Memory B cell (primary cell): ENCODE data around the gene WDFY3.

Experiments
- ATAC-seq: fragments of 150-1000 bp; cut with Tn5 transposase; 2 replicates; pipeline ENCODE4 v1.10.0; 2021; ENCODE audit warnings: low read depth, mild to moderate bottlenecking, moderate library complexity
- DNase-seq, 2 donors: peaks; one replicate each; pipeline ENCODE4 v3.0.0; 2022; ENCODE audit warnings: low spot score in 2 of 2
- H3K27ac Mint-ChIP-seq: one replicate; pipeline ENCODE4 v1.8.0; 2022; ENCODE audit warnings: mild to moderate bottlenecking, moderate library complexity, mixed read lengths
- H3K27me3 Mint-ChIP-seq: one replicate; pipeline ENCODE4 v1.8.0; 2022; ENCODE audit warnings: mixed read lengths
- H3K36me3 Mint-ChIP-seq: one replicate; pipeline ENCODE4 v1.8.0; 2022; ENCODE audit warnings: mild to moderate bottlenecking, mixed read lengths
- H3K4me1 Mint-ChIP-seq: one replicate; pipeline ENCODE4 v1.8.0; 2022; ENCODE audit warnings: mixed read lengths
- H3K4me3 Mint-ChIP-seq: one replicate; pipeline ENCODE4 v1.8.0; 2022; ENCODE audit warnings: mild to moderate bottlenecking, moderate library complexity, mixed read lengths
- H3K9me3 Mint-ChIP-seq: one replicate; pipeline ENCODE4 v1.8.0; 2022; ENCODE audit warnings: mixed read lengths

Gene WDFY3

DNA sequence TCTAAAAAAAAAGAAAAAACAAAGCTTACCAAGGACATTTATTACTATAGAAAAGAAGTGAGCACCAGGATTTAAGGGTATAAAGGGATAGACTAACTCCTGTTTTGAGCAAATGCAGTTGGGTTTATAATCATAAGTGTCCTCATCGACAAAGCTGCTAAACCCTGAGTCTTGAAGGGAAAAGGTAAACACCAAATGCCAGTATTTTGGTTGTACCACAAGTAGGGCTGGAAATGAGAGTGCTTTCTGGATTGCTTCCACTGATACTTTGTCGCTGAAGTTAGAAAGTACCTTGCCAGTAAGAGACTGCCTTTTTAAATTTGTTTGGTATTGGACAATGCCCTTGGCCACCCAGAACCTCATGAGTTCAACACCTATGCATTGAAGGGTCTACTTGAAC, 53.7 kb downstream of the WDFY3 start:
- ATAC-seq (no peak), DNase-seq (no peak)
- H3K27me3 Mint-ChIP-seq = peaks cover 1% of the 10 kb centered on the region
- H3K9me3 Mint-ChIP-seq = no peaks in the 10 kb centered on the region
- no peaks in the 10 kb centered on the region for H3K36me3 Mint-ChIP-seq
- H3K4me3 Mint-ChIP-seq = no peak overlapping the region
- no peaks in the 10 kb centered on the region for H3K4me1 Mint-ChIP-seq
- H3K27ac Mint-ChIP-seq = no peak overlapping the region

DNA sequence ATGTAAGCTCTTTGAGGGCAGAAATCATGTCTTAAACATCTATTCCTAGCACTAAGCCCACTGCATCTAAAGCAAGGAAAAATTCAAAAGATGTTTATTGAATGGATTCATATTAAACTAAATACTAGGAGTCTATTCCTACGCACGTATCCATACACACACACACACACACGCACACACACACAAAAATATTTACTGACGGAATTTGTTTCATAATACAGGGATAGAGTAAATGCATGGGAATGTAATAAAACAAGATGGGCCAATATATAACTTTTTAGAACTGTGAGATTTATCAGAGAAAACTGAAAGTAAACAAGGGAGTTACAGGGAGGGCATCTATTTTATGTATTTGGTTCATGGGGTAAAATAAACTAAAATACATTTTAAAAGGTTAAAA, 57.6 kb downstream of the WDFY3 start:
- no peak overlapping the region for H3K4me3 Mint-ChIP-seq
- no peak overlapping the region for H3K27ac Mint-ChIP-seq
- no peak for ATAC-seq
- peaks cover 6% of the 10 kb centered on the region for H3K27me3 Mint-ChIP-seq
- peaks cover 1% of the 10 kb centered on the region for H3K9me3 Mint-ChIP-seq
- DNase-seq = no peak
- no peaks in the 10 kb centered on the region for H3K4me1 Mint-ChIP-seq
- H3K36me3 Mint-ChIP-seq = no peaks in the 10 kb centered on the region

DNA sequence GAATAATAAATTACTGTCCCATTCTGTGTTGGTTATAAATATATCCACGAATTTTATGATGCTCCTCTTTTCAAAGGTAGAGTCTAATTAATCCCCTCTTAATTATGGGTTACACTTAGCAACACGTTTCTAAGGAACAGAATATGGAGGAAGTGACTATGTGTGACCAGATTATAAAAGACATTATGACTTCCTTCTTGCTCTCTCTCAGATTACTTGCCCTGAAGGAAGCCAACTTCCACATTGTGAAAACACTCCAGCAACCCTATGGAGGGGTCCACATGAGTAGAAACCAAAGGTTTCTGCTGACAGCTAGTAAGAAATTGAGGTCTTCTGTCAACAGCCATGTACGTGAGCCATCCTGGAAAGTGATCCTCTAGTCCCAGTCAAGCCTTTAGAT, 59.3 kb downstream of the WDFY3 start:
- Mint-ChIP-seq H3K27me3 (peaks cover 6% of the 10 kb centered on the region), H3K4me3 (no peak overlapping the region), H3K4me1 (no peaks in the 10 kb centered on the region), H3K36me3 (no peaks in the 10 kb centered on the region), H3K27ac (no peak overlapping the region), H3K9me3 (peaks cover 1% of the 10 kb centered on the region)
- no peak for ATAC-seq
- DNase-seq = no peak

DNA sequence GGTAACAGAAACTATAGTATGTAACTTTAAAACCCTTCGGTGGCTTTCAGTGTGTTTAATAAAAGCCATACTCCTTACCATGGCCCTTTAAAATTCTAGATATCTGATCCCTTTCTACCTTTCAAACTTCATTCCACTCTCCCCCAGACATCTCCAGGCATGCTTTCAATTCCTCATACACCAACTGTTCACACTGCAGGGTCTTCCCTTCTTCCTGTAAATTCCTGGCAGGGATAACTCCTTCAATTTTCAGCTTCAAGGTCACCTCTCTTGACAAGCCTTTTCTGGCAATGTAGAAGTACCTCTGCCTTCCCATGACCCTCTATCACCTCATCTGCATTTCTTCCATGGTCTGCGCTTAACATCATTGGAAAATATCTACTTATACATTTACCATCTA, 60.8 kb downstream of the WDFY3 start:
- no peak overlapping the region for H3K4me3 Mint-ChIP-seq
- peaks cover 6% of the 10 kb centered on the region for H3K27me3 Mint-ChIP-seq
- H3K27ac Mint-ChIP-seq = no peak overlapping the region
- peaks cover 1% of the 10 kb centered on the region for H3K9me3 Mint-ChIP-seq
- DNase-seq (no peak), ATAC-seq (no peak)
- H3K4me1 Mint-ChIP-seq = no peaks in the 10 kb centered on the region
- no peaks in the 10 kb centered on the region for H3K36me3 Mint-ChIP-seq

DNA sequence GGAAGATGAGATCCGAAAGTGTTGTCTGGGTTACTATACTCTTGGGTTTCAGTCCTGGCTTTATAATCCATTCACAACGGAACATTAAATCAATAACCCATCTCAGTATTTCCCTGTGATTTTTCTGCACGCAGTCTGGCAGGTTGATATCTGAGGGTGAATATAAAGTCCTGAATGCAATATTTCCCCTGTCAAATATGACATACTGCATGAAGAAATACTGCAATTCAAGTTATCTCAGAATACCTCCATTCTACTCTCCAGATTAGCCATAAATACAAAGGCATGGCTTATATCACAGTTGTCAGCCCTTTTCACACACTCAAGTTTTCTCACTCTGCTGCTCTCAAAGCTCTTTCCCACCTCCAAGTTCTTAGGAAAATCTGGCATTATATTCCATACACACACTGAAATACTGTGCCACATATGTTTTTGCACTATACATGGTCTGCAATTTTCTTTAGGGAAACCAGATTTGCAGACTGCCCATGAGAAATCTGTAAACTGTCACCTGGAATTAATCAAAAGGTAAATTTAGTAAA, 64.7 kb downstream of the WDFY3 start:
- Mint-ChIP-seq H3K27ac (no peak overlapping the region), H3K9me3 (peaks cover 1% of the 10 kb centered on the region), H3K27me3 (peaks cover 3% of the 10 kb centered on the region), H3K4me3 (no peak overlapping the region), H3K36me3 (no peaks in the 10 kb centered on the region), H3K4me1 (no peaks in the 10 kb centered on the region)
- ATAC-seq (no peak), DNase-seq (no peak)

DNA sequence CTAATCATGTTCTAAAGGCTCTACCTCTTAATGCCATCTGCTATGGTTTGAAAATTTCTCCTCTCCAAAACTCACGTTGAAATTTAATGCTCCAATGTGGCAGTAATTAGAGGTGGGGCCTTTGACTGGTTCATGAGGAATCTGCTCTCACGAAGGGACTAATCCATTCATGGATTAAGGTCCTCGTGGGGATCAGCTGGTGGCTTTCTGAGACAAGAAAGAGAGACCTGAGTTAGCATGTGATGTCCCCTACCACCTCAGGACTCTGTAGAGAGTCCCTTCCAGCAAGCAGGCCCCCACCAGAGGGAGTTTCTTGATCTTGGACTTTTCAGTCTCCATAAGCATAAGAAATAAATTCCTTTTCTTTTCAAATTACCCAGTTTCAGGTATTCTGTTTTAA, 65.3 kb downstream of the WDFY3 start:
- DNase-seq = no peak

DNA sequence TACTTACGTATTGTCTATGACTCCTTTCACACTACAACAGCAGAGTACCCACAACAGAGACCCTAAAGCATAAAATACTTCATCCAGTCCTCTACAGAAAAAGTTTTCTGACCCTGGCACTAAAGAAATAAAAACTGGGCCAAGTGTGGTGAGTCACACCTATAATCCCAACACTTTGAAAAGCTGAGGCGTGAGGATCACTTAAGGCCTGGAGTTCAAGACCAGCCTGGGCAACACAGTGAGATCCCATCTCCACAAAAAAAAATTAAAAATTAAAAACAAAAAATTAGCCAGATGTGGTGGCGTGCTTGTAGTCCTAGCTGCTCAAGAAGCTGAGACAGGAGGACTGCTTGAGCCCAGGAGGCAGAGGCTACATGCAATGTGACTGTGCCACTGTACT, 66.9 kb downstream of the WDFY3 start:
- H3K4me1 Mint-ChIP-seq = no peaks in the 10 kb centered on the region
- no peak overlapping the region for H3K27ac Mint-ChIP-seq
- no peak for ATAC-seq
- no peak for DNase-seq
- no peaks in the 10 kb centered on the region for H3K9me3 Mint-ChIP-seq
- no peaks in the 10 kb centered on the region for H3K27me3 Mint-ChIP-seq
- no peaks in the 10 kb centered on the region for H3K36me3 Mint-ChIP-seq
- no peak overlapping the region for H3K4me3 Mint-ChIP-seq

More for the DNA sequence above, 65.3 kb downstream of the WDFY3 start:
- Mint-ChIP-seq H3K4me3 (no peak overlapping the region), H3K27ac (no peak overlapping the region), H3K4me1 (no peaks in the 10 kb centered on the region), H3K27me3 (peaks cover 3% of the 10 kb centered on the region), H3K9me3 (peaks cover 1% of the 10 kb centered on the region), H3K36me3 (no peaks in the 10 kb centered on the region)
- no peak for ATAC-seq

DNA sequence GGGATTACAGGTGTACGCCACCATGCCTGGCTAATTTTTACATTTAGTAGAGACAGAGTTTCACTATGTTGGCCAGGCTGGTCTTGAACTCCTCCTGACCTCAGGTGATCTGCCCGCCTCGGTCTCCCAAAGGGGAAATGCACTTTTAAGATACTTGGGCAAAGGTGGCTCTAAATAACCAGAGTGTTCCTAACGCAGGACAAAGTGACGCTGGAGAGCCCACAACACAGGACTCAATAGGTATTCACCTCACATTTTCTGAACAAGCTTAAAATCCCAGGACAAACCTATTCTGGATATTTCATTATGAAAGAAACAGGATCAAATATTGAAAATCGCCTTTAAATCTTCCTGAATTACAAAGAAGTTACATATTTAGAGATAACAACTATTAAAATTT, 69.0 kb downstream of the WDFY3 start:
- Mint-ChIP-seq H3K27me3 (no peaks in the 10 kb centered on the region), H3K4me3 (no peak overlapping the region), H3K27ac (no peak overlapping the region), H3K36me3 (no peaks in the 10 kb centered on the region), H3K4me1 (no peaks in the 10 kb centered on the region), H3K9me3 (no peaks in the 10 kb centered on the region)
- no peak for ATAC-seq
- DNase-seq = no peak

DNA sequence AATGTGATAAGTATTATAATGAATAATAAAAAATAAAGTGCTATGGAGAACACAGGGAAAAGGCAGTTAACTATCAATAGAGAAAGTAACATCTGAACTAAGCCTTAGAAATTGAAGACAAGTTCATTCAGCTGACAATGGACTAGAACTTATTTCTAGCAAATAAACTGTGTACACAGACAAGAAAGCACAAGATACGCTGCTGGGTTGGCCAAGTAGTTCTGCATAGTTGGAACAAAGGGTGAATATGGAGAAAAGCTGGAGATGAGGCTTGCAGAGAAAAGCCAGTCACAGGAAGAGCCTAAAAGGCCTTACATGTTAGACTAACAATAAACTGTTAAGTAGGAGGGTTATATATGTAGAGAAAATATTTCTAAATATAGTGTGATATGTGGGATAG, 71.2 kb downstream of the WDFY3 start:
- Mint-ChIP-seq H3K4me3 (no peak overlapping the region), H3K4me1 (no peaks in the 10 kb centered on the region), H3K27me3 (no peaks in the 10 kb centered on the region), H3K27ac (no peak overlapping the region), H3K36me3 (no peaks in the 10 kb centered on the region), H3K9me3 (no peaks in the 10 kb centered on the region)
- DNase-seq (no peak), ATAC-seq (no peak)

DNA sequence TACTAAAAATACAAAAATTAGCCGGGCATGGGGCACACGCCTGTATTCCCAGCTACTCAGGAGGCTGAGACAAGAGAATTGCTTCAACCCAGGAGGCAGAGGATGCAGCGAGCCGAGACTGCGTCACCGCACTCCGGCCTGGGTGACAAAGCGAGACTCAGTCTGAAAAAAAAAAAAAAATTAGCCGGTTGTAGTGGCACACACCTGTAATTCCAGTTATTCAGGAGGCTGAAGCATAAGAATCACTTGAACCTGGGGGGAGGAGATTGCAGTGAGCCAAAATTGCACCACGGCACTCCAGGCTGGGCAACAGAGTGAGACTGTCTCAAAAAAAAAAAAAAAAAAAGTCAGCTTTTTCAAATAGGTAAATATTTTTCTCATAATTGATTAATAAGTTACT, 71.9 kb downstream of the WDFY3 start:
- ATAC-seq = no peak
- Mint-ChIP-seq H3K4me3 (no peak overlapping the region), H3K4me1 (no peaks in the 10 kb centered on the region)

DNA sequence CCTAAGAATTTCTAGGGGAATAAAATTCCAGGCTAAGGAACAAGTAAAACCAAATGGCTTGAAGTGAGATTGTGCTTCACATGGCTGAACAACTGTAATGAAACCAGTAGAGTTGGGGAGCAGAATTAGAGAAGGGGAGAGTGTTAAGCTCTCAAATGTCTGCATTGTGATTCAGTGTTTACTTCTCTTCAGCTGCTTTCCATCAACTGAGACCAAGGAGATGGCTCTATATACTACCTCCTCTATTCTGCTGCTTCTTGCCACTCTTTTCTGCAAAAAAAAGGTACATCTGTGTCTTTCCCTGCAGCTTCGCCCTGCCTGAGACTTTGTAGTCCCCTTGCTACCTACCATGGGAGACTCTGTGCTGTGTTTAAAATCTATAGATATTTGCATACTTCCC, 73.5 kb downstream of the WDFY3 start:
- Mint-ChIP-seq H3K27me3 (no peaks in the 10 kb centered on the region), H3K4me3 (no peak overlapping the region), H3K4me1 (no peaks in the 10 kb centered on the region), H3K36me3 (no peaks in the 10 kb centered on the region), H3K27ac (no peak overlapping the region), H3K9me3 (peaks cover 1% of the 10 kb centered on the region)
- DNase-seq = no peak
- no peak for ATAC-seq

More for the DNA sequence above, 71.9 kb downstream of the WDFY3 start:
- no peak for DNase-seq
- Mint-ChIP-seq H3K27me3 (no peaks in the 10 kb centered on the region), H3K27ac (no peak overlapping the region), H3K9me3 (no peaks in the 10 kb centered on the region), H3K36me3 (no peaks in the 10 kb centered on the region)

DNA sequence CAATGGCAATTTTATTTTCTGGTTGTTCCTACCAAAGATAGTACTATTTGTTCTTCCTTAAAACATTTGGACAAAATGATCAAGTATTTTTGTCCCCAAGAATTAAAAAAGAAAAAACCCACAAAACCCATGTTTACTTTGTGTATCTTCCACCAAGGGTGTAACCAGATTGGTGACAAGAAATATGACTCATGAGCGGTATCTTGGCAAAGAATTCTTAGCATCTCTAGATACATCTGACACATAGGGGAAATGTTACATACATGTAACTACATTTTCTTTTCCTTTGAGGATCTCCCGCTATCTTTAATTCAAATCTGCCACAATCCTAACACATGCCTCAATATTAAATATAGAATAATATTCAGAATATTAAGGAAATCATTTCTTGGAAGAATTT, 78.7 kb downstream of the WDFY3 start:
- Mint-ChIP-seq H3K4me1 (no peaks in the 10 kb centered on the region), H3K27me3 (no peaks in the 10 kb centered on the region), H3K36me3 (no peaks in the 10 kb centered on the region), H3K4me3 (no peak overlapping the region), H3K9me3 (peaks cover 1% of the 10 kb centered on the region), H3K27ac (no peak overlapping the region)
- no peak for DNase-seq
- no peak for ATAC-seq

DNA sequence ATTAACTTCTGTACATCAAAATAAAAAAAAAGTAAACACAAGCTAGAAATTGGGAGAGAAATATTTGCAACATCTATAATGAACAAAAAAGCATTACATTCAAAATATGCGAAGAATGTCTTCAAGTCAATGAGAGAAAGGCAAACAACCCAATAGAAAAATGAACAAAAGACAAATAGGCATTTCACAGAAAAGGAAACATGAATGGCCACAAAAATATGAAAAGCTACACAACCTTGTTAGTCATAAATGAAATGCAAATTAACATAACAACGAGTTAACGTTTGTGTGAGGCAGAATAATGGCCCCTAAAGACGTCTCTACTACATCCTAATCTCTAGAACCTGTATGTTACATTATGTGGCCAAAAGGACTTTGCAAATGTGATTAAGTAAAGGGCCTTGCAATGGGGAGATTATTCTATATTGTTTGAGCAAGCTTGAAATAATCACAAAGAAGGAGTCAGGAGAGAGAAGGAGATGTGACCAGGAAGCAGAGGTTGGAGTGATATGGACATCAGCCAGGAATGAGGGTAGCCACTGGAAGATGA, 86.8 kb downstream of the WDFY3 start:
- Mint-ChIP-seq H3K27ac (no peak overlapping the region), H3K9me3 (no peaks in the 10 kb centered on the region), H3K4me1 (no peaks in the 10 kb centered on the region), H3K27me3 (peaks cover 2% of the 10 kb centered on the region), H3K36me3 (no peaks in the 10 kb centered on the region), H3K4me3 (no peak overlapping the region)
- no peak for ATAC-seq
- no peak for DNase-seq

DNA sequence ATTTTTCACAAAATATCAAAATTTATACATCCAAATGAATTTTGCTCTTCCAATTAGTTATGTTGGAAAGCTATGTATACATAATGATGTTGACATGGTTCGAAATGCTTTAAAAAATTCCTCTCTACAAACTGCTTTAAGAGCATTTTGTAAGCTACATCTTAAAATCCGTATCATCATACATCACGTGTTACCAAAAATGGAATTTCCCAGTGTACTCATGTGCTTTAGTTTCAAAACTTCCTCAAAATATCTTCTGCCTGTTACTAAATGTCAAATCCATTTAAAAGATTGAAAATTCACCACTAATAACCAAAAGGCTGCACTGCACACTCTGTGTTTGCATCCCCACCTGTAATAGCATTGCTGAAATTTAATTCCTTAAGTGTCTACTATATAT, 87.9 kb downstream of the WDFY3 start:
- no peak overlapping the region for H3K4me3 Mint-ChIP-seq
- no peaks in the 10 kb centered on the region for H3K36me3 Mint-ChIP-seq
- ATAC-seq (no peak), DNase-seq (no peak)
- no peaks in the 10 kb centered on the region for H3K4me1 Mint-ChIP-seq
- H3K9me3 Mint-ChIP-seq = no peaks in the 10 kb centered on the region
- peaks cover 2% of the 10 kb centered on the region for H3K27me3 Mint-ChIP-seq
- H3K27ac Mint-ChIP-seq = no peak overlapping the region

DNA sequence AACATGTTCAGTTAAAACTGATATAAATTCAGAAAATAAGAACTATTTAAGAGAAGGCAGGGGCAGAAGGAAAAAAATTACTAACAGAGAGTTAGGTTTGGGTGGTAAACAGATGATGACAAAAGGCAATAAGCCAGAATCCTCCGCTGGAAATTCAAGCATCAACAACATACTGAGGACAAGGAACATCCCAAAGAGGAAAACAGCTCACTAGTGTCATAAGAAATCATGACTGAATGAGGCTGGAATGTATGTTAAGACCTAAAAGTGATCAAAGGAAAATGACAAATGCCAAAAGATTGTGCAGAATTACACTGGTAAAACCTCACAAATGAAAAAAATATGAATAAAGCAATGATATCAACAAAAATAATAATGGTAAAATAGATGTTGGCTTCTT, 88.4 kb downstream of the WDFY3 start:
- ATAC-seq (no peak), DNase-seq (no peak)
- H3K36me3 Mint-ChIP-seq = no peaks in the 10 kb centered on the region
- no peaks in the 10 kb centered on the region for H3K4me1 Mint-ChIP-seq
- peaks cover 2% of the 10 kb centered on the region for H3K27me3 Mint-ChIP-seq
- H3K9me3 Mint-ChIP-seq = no peaks in the 10 kb centered on the region
- H3K4me3 Mint-ChIP-seq = no peak overlapping the region
- no peak overlapping the region for H3K27ac Mint-ChIP-seq
